ENCODE results near the gene COL23A1.
"Not testable (repeated sequence)": the region's sequence is repeated elsewhere in the genome, so short reads cannot be mapped to it uniquely, and the experiment has no call there.

The COL23A1 gene

DNA sequence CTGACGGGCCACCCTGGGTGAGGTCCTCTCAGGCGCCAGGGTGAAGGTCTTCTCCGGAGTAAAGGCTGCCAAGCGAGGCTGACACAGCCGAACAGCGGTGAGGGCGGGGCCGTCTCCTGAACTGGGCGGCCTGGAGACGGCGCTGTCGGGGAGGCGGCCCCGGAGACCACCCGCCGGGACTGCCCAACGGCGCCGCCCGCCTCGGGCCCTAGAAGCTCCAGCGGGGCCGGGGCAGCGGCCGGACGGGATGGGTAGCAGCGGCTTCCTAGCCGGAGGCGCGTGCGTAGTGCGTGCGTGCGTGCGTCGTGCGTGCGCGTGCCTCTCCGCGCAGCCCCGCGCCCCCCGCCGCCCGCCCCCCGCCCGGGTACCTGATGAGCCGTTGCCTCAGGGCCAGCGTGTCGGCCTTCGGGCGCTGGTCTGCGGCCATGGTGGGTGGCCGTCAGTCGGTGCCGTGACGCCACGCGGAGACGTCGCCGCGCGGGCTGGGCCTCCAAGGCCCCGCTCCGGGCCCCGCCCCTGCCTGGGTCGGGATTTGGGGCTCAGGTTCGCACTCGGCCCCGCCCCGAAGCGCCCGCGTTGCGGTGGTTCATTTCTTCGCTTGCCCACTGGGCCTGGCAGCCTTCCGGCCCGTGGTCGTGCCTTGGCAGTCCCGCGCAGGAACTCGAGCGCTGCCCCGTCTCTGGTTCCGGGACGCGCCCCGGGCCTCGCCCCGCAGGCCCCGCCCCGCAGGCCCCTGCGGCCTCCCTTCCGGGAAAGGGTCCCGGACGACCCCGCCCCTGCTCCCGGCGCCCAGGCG is 357.9 kb downstream of the COL23A1 start, which contains the start of gene PHYKPL:
PHYKPL (minus strand) TSS at position 679 of the 796 bp plus-strand sequence; CDS start at position 427, 252 bp downstream.
- peak; percentile 56 for DNase-seq

DNA sequence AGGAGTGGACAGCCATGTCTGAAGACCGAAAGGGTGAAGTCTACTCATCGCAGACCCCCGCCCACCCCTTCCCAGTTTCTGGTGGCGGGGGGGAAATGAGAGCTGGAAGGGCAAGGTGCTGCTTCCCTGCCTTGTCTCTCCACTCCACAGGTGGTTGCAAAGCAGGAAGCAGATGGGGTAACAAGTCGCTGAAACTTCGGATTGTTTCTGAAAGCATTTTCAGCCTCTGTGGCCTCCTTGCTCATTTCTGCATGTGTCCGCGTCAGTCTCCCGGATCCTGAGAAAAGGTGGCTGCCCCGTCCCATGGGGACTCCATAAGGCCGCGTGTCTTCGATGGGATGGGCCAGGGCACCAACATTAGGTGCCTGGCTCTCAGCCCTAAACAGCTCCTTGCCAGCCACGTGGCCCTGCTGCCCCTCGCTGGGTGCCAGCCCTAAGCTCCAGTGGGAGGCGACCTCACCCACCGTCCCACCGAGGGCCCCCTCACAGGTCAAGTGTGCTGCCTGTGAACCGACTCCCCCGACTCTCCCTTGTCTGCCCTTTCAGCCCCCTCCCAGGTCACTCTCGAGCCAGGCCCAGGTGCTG is 358.6 kb downstream of the COL23A1 start:
- no peak for DNase-seq

DNA sequence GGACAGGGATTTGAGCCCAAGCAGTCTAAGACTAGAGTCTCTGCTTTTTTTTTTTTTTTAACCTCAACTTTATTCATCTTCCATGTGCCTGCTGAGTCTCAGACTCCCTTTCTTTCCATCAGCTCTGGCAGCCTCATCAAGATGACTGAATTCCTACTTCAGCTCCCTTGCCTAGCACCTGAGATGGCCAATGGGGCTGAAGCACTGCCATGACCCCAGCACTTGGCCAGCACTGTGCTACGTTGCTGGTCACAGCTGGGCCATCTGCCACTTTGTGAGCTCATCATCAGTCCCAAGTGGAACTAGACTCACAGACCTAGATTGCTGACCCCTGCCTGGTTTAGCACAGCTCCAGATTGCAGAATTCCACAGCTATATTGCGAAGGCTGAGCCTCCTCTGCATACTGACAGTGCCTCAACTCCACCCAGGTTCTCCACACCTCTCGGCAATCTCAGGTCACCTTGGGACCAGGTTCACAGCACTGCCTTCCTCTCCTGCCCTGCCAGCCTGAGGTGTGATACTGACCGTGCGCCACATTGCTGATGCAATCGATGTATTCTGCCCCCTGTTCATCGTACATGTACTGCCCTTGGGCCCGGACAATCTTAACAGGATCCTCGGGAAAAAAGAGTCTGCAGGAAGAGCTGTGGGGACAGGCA is 359.2 kb downstream of the COL23A1 start:
- DNase-seq: no peak

- no peak for DNase-seq
Measured at GRCh38 chr5:178229861-178230260, 360.3 kb downstream of the COL23A1 start.

DNA sequence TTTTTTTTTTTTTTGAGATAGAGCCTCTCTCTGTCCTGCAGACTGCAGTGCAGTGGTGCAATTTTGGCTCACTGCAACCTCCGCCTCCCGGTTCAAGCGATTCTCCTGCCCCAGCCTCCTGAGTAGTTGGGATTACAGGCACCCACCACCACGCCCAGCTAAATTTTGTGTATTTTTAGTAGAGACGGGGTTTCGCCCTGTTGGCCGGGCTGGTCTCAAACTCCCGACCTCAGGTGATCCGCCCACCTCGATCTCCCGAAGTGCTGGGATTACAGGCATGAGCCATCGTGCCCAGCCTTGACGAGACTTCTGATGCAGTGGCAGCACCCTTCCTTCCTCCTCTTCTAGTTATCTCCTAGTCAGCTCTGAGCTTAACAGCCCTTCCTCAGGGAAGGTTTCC is 361.1 kb downstream of the COL23A1 start:
- not testable (repeated sequence) for DNase-seq

DNA sequence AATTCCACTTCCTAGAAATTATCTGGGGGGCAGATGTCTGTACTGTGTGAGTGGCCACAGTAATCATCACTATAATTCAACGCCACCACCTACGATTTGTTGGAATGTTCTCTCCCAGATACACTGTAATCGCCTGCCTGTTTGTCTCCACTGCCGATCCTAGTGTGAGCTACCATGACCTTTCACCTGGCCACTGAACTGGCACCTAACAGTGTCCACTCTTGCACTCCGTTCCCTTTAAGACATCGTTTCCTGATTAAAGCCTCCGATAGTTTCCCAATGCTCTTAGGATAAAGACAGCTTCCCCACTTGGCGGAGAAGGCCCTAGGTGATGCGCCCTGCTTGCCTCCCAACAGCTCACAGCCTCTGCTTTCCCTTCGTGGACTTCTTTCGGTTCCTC is 361.6 kb downstream of the COL23A1 start:
- DNase-seq: no peak

- no peak for DNase-seq
Measured at GRCh38 chr5:178227929-178228328, 362.3 kb downstream of the COL23A1 start.

GRCh38 chr5:178227138-178227659 is 363.0 kb downstream of the COL23A1 start:
- DNase-seq: no peak

DNA sequence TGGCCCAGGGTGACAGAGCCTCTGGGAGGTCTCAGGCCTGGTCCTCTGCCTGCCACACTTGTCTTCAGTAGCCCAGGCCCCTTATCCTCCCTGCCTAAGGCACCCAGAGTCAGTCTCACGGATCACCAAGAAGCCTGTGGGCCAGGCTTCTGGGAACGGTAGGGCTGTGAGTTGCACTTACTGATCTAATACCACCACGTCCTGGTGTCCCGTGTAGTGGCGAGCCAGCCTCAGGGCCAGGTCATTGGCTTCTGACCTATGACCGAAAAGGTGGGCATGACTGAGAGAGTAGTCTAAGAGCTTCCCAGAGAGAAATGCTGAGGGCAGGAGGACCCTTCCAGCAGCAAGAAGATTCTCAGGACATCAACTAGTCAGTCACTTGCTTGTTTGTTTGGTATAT is 365.0 kb downstream of the COL23A1 start:
- no peak for DNase-seq

GRCh38 chr5:178224403-178224802 is 365.8 kb downstream of the COL23A1 start:
- DNase-seq: no peak

GRCh38 chr5:178223828-178224335 is 366.3 kb downstream of the COL23A1 start:
- no peak for DNase-seq

DNA sequence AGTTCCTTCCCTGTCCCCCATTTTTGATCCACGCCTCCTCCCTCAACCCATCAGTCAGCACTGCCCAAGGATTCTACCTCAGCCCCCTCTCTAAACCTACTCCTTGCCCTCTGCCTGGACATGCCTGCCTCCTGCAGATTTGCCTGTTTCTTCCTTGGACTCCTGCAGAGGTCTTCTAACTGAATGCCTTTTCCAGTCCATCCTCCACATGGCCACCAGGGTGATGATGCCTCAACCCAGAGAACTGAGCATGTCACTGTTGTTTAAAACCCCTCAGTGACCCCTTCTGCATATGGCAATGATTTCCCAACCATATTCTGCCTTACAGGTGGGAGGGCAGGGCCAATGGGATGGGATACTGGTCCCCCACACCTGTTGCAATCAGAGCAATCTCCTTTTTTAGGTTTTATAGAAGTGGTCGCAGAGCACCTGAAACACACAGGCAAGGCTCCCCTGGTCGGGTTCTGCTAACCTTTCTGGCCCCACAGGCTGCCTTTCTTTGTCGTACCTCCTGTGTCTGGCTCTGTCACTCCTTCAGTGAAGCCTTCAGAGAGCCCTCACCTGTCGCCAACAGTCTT is 366.9 kb downstream of the COL23A1 start:
- DNase-seq: no peak

GRCh38 chr5:178222292-178222691 is 367.9 kb downstream of the COL23A1 start:
- no peak for DNase-seq

DNA sequence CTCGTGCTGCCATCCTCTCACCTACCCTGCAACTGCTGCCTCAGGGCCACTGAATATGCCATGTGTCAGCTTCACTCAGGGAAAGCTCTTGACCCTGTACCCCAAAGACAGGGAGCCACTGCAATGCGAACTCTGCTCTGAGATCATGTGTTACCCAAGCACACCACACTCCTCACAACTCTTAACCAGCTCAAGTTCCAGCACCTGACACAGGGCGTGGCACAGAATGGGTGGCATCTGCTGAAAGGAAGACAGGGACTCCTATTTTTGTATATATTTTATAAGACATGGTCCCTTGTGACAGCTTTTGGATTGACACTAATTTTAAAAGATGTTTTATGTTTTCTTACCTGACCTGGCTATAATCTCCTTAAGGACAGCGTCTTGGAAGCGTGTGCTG is 368.3 kb downstream of the COL23A1 start:
- DNase-seq: no peak

DNA sequence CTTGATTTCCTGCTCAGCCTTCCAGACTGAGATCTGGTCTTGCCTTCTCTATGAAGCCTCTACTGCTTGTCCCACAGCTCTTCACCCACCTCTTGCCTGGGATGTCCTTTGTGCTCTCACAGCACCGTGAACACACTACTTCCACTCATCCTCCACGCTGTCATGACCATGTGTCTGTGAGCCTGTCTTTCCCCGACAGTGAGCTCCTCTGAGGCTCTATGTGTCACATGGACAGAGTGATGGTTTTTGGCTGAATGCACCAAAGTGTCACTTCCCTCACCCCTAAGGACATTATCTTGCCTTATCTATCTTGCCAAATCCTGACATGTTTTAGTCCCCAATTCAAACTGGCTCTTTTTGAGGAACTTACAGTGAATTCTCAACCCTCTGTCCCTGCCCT is 368.9 kb downstream of the COL23A1 start:
- no peak for DNase-seq

- DNase-seq: no peak
Measured at GRCh38 chr5:178218827-178219226, 371.4 kb downstream of the COL23A1 start.

DNA sequence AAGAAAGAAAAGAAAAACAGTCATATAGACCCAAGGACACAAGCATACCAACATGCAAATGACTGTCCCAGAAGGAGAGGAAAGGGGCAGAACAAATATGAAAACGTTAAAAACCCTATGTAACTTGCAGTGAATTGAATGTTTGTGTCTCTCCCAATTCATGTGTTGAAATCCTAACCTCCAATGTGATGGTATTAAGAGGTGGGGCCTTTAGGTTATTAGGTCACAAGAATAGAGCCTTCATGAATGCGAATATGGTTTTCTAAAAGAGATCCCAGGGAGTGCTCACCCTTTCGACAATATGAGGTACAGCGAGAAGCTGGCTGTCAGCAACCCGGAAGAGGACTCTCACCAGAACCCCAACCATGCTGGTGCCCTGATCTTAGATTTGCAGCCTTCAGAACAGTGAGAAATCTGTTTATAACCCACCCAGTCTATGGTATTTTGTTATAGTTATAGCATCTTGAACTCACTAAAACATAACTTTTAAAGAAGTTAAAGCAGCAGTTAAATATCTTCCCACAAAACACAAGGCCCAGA is 371.9 kb downstream of the COL23A1 start:
- no peak for DNase-seq

DNA sequence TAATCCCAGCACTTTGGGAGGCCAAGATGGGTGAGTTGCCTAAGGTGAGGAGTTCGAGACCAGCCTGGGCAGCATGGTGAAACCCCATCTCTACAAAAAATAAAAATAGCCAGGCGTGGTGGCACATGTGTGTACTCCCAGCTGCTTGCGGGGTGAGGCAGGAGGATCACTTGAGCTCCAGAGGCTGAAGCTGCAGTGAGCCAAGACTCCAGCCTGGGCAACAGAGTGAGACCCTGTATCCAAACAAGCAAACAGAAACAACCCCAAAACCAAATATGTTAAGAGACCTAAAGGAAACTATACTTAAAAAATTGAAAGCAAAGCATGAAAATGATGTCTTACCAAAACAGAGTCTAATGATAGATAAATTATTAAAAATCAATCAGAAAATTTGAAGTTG is 373.4 kb downstream of the COL23A1 start:
- no peak for DNase-seq

DNA sequence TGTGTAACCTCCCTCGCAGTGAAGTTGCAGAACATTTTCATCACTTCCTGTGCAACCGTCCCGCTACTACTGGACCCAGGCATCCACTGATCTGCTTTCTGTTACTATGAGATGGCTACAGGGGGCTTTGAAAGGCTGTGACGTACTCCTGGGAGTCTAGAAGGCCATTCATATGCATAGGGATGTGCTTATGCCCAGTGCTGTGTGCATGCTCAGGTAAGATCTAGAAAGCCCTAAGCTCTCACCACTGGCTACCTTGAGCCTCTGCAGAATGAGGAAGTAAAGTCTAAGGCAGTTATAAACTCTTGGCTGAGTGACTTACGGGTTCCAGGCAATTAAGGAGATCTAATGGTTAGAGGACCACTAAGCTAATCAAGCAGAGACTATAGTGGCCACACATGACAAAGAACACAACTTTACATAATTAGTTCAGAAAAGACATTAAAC is 374.1 kb downstream of the COL23A1 start:
- no peak for DNase-seq

GRCh38 chr5:178215280-178216002 is 374.8 kb downstream of the COL23A1 start:
- no peak for DNase-seq

GRCh38 chr5:178214160-178214803 is 375.9 kb downstream of the COL23A1 start:
- DNase-seq: no peak

DNA sequence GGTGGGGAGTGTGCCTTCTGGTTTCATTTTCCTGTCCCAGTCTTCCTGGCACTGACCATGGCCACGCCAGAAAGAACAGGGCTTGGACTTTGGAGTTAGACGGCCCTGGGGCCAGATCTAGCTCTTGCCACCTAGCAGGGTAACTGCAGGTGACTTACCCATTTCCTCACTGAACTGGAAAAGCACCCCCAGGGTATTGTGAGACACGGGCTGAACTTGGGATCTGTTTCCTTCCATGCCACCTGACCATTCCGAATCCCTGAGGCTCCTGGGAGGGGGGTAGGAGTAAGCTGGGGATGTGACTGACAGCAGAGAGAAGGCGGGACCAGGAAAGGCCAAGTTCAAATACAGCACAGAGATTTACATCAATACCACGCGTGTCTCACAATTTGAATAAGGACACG is 376.4 kb downstream of the COL23A1 start:
- DNase-seq: no peak
